HAP-1 (cell line): ENCODE data around the gene CELF2.

Experiments used
- DNase-seq, 2 experiments: peaks; one replicate each; pipeline ENCODE4 v3.0.0-alpha.2; 2016 to 2020; ENCODE audit warnings: low spot score in 2 of 2
- H3K27me3 ChIP-seq: fragments of 250-450 bp; sonication (Bioruptor Pico); 2 replicates; pipeline ENCODE4 v1.5.1; 2020; ENCODE audit warnings: low read depth, mild to moderate bottlenecking, moderate library complexity
- H3K36me3 ChIP-seq: fragments of 250-450 bp; sonication (Bioruptor Pico); replicated peaks from 2 replicates; pipeline ENCODE4 v1.5.1; 2020; ENCODE audit warnings: mild to moderate bottlenecking
- H3K4me1 ChIP-seq: fragments of 250-450 bp; sonication (Bioruptor Pico); 2 replicates; pipeline ENCODE4 v1.5.1; 2020; ENCODE audit warnings: mild to moderate bottlenecking
- H3K4me3 ChIP-seq: fragments of 250-450 bp; sonication (Bioruptor Pico); 2 replicates; pipeline ENCODE4 v1.5.1; 2020; ENCODE audit warnings: mild to moderate bottlenecking, moderate library complexity
- H3K9me3 ChIP-seq: fragments of 250-450 bp; sonication (Bioruptor Pico); 2 replicates; pipeline ENCODE4 v1.5.1; 2020; ENCODE audit warnings: mild to moderate bottlenecking, moderate library complexity
- in situ Hi-C: fragments of 300-500 bp; cut with MboI; formaldehyde crosslinking; loops from 3 replicates; pipeline ENCODE4 v1.14.3; 2020; ENCODE audit warnings: low sequenced_read_pairs, inconsistent platforms, mixed read lengths

The CELF2 gene

GRCh38 chr10:11191190-11191589, 173.5 kb downstream of the CELF2 start:
- H3K9me3 ChIP-seq, result no peaks in the 10 kb centered on the region
- in situ Hi-C loops, result no loop called here
- H3K4me1 ChIP-seq, result peaks cover 11% of the 10 kb centered on the region
- no peaks in the 10 kb centered on the region for H3K27me3 ChIP-seq
- H3K36me3 ChIP-seq, result no peaks in the 10 kb centered on the region
- DNase-seq, result no peak
- no peak overlapping the region for H3K4me3 ChIP-seq

GRCh38 chr10:11191678-11192077, 174.0 kb downstream of the CELF2 start:
- no peak overlapping the region for H3K4me3 ChIP-seq
- peaks cover 11% of the 10 kb centered on the region for H3K4me1 ChIP-seq
- DNase-seq, result no peak
- H3K36me3 ChIP-seq, result no peaks in the 10 kb centered on the region
- H3K27me3 ChIP-seq, result no peaks in the 10 kb centered on the region
- no peaks in the 10 kb centered on the region for H3K9me3 ChIP-seq
- in situ Hi-C loops, result no loop called here

- Histone ChIP-seq H3K9me3 (no peaks in the 10 kb centered on the region), H3K27me3 (no peaks in the 10 kb centered on the region), H3K36me3 (no peaks in the 10 kb centered on the region), H3K4me1 (peaks cover 17% of the 10 kb centered on the region), H3K4me3 (no peak overlapping the region)
- in situ Hi-C loops, result no loop called here
- no peak for DNase-seq
Measured at GRCh38 chr10:11192304-11193000, 174.8 kb downstream of the CELF2 start.

GRCh38 chr10:11193001-11193551, 175.4 kb downstream of the CELF2 start:
- Histone ChIP-seq H3K36me3 (no peaks in the 10 kb centered on the region), H3K9me3 (no peaks in the 10 kb centered on the region), H3K4me1 (peaks cover 18% of the 10 kb centered on the region), H3K4me3 (no peak overlapping the region), H3K27me3 (no peaks in the 10 kb centered on the region)
- in situ Hi-C loops, result no loop called here
- DNase-seq, result no peak

- Histone ChIP-seq H3K4me3 (no peak overlapping the region), H3K36me3 (no peaks in the 10 kb centered on the region), H3K4me1 (peaks cover 11% of the 10 kb centered on the region), H3K9me3 (no peaks in the 10 kb centered on the region), H3K27me3 (no peaks in the 10 kb centered on the region)
- in situ Hi-C loops, result no loop called here
- no peak for DNase-seq
Measured at GRCh38 chr10:11194859-11195586, 177.4 kb downstream of the CELF2 start.

- Histone ChIP-seq H3K4me3 (no peak overlapping the region), H3K36me3 (no peaks in the 10 kb centered on the region), H3K27me3 (no peaks in the 10 kb centered on the region), H3K9me3 (no peaks in the 10 kb centered on the region), H3K4me1 (peaks cover 8% of the 10 kb centered on the region)
- no peak for DNase-seq
- in situ Hi-C loops, result no loop called here
Measured at GRCh38 chr10:11195623-11196022, 178.0 kb downstream of the CELF2 start.

GRCh38 chr10:11197266-11197712, 179.6 kb downstream of the CELF2 start:
- Histone ChIP-seq H3K9me3 (no peaks in the 10 kb centered on the region), H3K4me3 (no peak overlapping the region), H3K27me3 (no peaks in the 10 kb centered on the region), H3K4me1 (peaks cover 8% of the 10 kb centered on the region), H3K36me3 (no peaks in the 10 kb centered on the region)
- DNase-seq, result no peak
- in situ Hi-C loops, result no loop called here

GRCh38 chr10:11197878-11198277, 180.2 kb downstream of the CELF2 start:
- Histone ChIP-seq H3K4me3 (no peak overlapping the region), H3K9me3 (no peaks in the 10 kb centered on the region), H3K27me3 (no peaks in the 10 kb centered on the region), H3K36me3 (no peaks in the 10 kb centered on the region), H3K4me1 (peaks cover 8% of the 10 kb centered on the region)
- no peak for DNase-seq
- in situ Hi-C loops, result no loop called here

GRCh38 chr10:11201911-11202310, 184.2 kb downstream of the CELF2 start:
- DNase-seq, result no peak
- Histone ChIP-seq H3K27me3 (no peaks in the 10 kb centered on the region), H3K4me3 (no peak overlapping the region), H3K4me1 (peaks cover 12% of the 10 kb centered on the region), H3K36me3 (no peaks in the 10 kb centered on the region), H3K9me3 (no peaks in the 10 kb centered on the region)
- in situ Hi-C loops, result no loop called here

- H3K36me3 ChIP-seq, result no peaks in the 10 kb centered on the region
- in situ Hi-C loops, result no loop called here
- peaks cover 9% of the 10 kb centered on the region for H3K4me1 ChIP-seq
- no peaks in the 10 kb centered on the region for H3K27me3 ChIP-seq
- DNase-seq, result no peak
- H3K9me3 ChIP-seq, result no peaks in the 10 kb centered on the region
- no peak overlapping the region for H3K4me3 ChIP-seq
Measured at GRCh38 chr10:11204351-11204942, 186.8 kb downstream of the CELF2 start.

- in situ Hi-C loops, result no loop called here
- Histone ChIP-seq H3K9me3 (no peaks in the 10 kb centered on the region), H3K4me1 (peaks cover 9% of the 10 kb centered on the region), H3K27me3 (no peaks in the 10 kb centered on the region), H3K36me3 (no peaks in the 10 kb centered on the region), H3K4me3 (no peak overlapping the region)
- DNase-seq, result no peak
Measured at GRCh38 chr10:11205030-11205772, 187.5 kb downstream of the CELF2 start.

GRCh38 chr10:11206676-11207559, 189.2 kb downstream of the CELF2 start:
- peak in 1 of 2 experiments; percentile 20 for DNase-seq
- in situ Hi-C loops, result no loop called here
- Histone ChIP-seq H3K9me3 (no peaks in the 10 kb centered on the region), H3K4me1 (peaks cover 9% of the 10 kb centered on the region), H3K4me3 (no peak overlapping the region), H3K27me3 (no peaks in the 10 kb centered on the region), H3K36me3 (no peaks in the 10 kb centered on the region)

GRCh38 chr10:11207560-11207844, 189.8 kb downstream of the CELF2 start:
- Histone ChIP-seq H3K27me3 (no peaks in the 10 kb centered on the region), H3K4me3 (no peak overlapping the region), H3K9me3 (no peaks in the 10 kb centered on the region), H3K36me3 (no peaks in the 10 kb centered on the region), H3K4me1 (peaks cover 9% of the 10 kb centered on the region)
- in situ Hi-C loops, result no loop called here
- no peak for DNase-seq
